Measurements from ENCODE around the gene CELF2. TPM values are rescaled to one million over a fixed set of nuclear protein-coding genes. Genes with fewer than 3 reads are reported as not detected.

Gene CELF2
- total RNA-seq, 1 experiment from 2014 or later, result 28.7 TPM

GRCh38 chr10:11177381-11177780 lies 159.7 kb downstream of the CELF2 start:
- H4K91ac ChIP-seq (ENCODE audit: insufficient read length, low read depth, low read length), result no peak overlapping the region
- H3T11ph ChIP-seq (ENCODE audit: low read length), result no peak overlapping the region
- no peak overlapping the region for H3K4me2 ChIP-seq (ENCODE audit: insufficient read depth, insufficient read length, low read length)
- peaks cover 7 to 15% of the 10 kb centered on the region in 2 experiments for H3K4me1 Mint-ChIP-seq
- no peak overlapping the region for H2AFZ ChIP-seq (ENCODE audit: low read length)
- no peaks in the 10 kb centered on the region for H4K20me1 ChIP-seq (ENCODE audit: control insufficient read depth, insufficient read depth, insufficient read length)
- H2BK12ac ChIP-seq (ENCODE audit: insufficient read length, low read depth, low read length), result no peak overlapping the region
- no peak overlapping the region for H3K18ac ChIP-seq (ENCODE audit: insufficient read length, low read depth, low read length)
- H4K5ac ChIP-seq (ENCODE audit: insufficient read length, low read depth, low read length), result no peak overlapping the region
- no peak overlapping the region for H2AK5ac ChIP-seq (ENCODE audit: insufficient read length, low read length)
- no peak overlapping the region for H3K4ac ChIP-seq (ENCODE audit: low read depth, low read length)
- peaks cover 0 to 14% (median 0%) of the 10 kb centered on the region in 3 experiments; a peak in 5 of 7 replicates for H3K36me3 Mint-ChIP-seq (ENCODE audit: insufficient read depth in 1 of 3, low read depth in 3 of 3)
- no peak overlapping the region for H3K9ac ChIP-seq (ENCODE audit: extremely low read depth, insufficient read length, low read length)
- no peaks in the 10 kb centered on the region for H3K27me3 ChIP-seq (ENCODE audit: insufficient read depth, low read length)
- no peaks in the 10 kb centered on the region for H3K4me1 ChIP-seq (ENCODE audit: insufficient read depth, low read length)
- no peak overlapping the region for H2BK15ac ChIP-seq (ENCODE audit: low read depth, low read length)
- H3K56ac ChIP-seq (ENCODE audit: insufficient read length, low read depth, low read length), result no peak overlapping the region
- H3K9me3 ChIP-seq (ENCODE audit: control insufficient read depth, low read depth, low read length), result no peaks in the 10 kb centered on the region
- H3K23me2 ChIP-seq (ENCODE audit: insufficient read length, low read depth, low read length, poor library complexity, severe bottlenecking), result no peaks in the 10 kb centered on the region
- H3K27ac ChIP-seq (ENCODE audit: insufficient read length, low read depth, low read length), result no peak overlapping the region
- H4K8ac ChIP-seq (replicated peaks; ENCODE audit: insufficient read length, low read depth, low read length), result no peak overlapping the region
- H2BK20ac ChIP-seq (ENCODE audit: low read depth, low read length, poor library complexity, severe bottlenecking), result no peak overlapping the region
- WGBS (ENCODE audit: extremely low coverage, insufficient read length, low lambda C conversion rate), result no CpG with 5 or more reads among the region's 1 CpG
- no peak overlapping the region for H3K23ac ChIP-seq (ENCODE audit: insufficient read length, low read depth, low read length)
- no peak overlapping the region for H3K27ac Mint-ChIP-seq
- no peak for DNase-seq
- no peaks in the 10 kb centered on the region for H3K79me1 ChIP-seq (ENCODE audit: insufficient read depth, low read depth, low read length, poor library complexity, severe bottlenecking)
- H3K27me3 Mint-ChIP-seq (ENCODE audit: low read depth), result no peaks in the 10 kb centered on the region; the same call in 1 of the 2 replicates
- TF ChIP-seq CTCF (conservative IDR thresholded peaks at IDR 0.05), result no peak
- H2BK120ac ChIP-seq (ENCODE audit: low read depth, low read length, poor library complexity, severe bottlenecking), result no peak overlapping the region
- no peaks in the 10 kb centered on the region for H3K79me2 ChIP-seq (ENCODE audit: insufficient read depth, low read length)
- no peak overlapping the region for H2BK5ac ChIP-seq (ENCODE audit: insufficient read length, low read length)
- no peaks in the 10 kb centered on the region for H3K9me3 Mint-ChIP-seq
- no peak overlapping the region for H3K14ac ChIP-seq (ENCODE audit: insufficient read depth, low read length)
- H3K4me3 Mint-ChIP-seq, result no peak overlapping the region
